ENCODE results near the gene TMEM69.

Gene TMEM69

GRCh38 chr1:45694823-45695222, 6.8 kb downstream of the TMEM69 start:
- H2AFZ ChIP-seq (ENCODE audit: low read length), result no peak overlapping the region
- no peak overlapping the region for H3K9ac ChIP-seq (ENCODE audit: low read length)
- H3K4me3 ChIP-seq (ENCODE audit: low read depth, low read length, poor library complexity, severe bottlenecking), result no peak overlapping the region
- H3K4me2 ChIP-seq (ENCODE audit: low read length), result no peak overlapping the region
- no peaks in the 10 kb centered on the region for H3K9me2 ChIP-seq (ENCODE audit: low read depth, low read length)
- H3F3A ChIP-seq (ENCODE audit: insufficient read depth, low read length), result no peaks in the 10 kb centered on the region
- no peaks in the 10 kb centered on the region for H3K4me1 ChIP-seq (ENCODE audit: insufficient read depth, low read length, severe bottlenecking)
- peaks cover 47% of the 10 kb centered on the region for H3K36me3 ChIP-seq (ENCODE audit: insufficient read depth, low read length)
- TF ChIP-seq CTCF (IDR thresholded peaks at IDR 0.05; ENCODE audit: low read length) (no peak), EZH2 (IDR thresholded peaks at IDR 0.05; ENCODE audit: borderline replicate concordance, low read length) (no peak)
- H3K27ac ChIP-seq (ENCODE audit: low read depth, low read length, poor library complexity, severe bottlenecking), result no peak overlapping the region
- peaks cover 10% of the 10 kb centered on the region for H3K79me2 ChIP-seq (ENCODE audit: insufficient read depth, low read length)
- H3K27me3 ChIP-seq (ENCODE audit: insufficient read depth, low read length), result no peaks in the 10 kb centered on the region
- no peaks in the 10 kb centered on the region for H4K20me1 ChIP-seq (ENCODE audit: insufficient read depth, low read length)
- no peaks in the 10 kb centered on the region for H3K9me3 ChIP-seq (ENCODE audit: low read length)

- Histone ChIP-seq H3K4me2 (ENCODE audit: low read length) (no peak overlapping the region), H3K9me3 (ENCODE audit: low read length) (no peaks in the 10 kb centered on the region)
- TF ChIP-seq EZH2 (IDR thresholded peaks at IDR 0.05; ENCODE audit: borderline replicate concordance, low read length) (no peak), CTCF (IDR thresholded peaks at IDR 0.05; ENCODE audit: low read length) (no peak)
Measured at GRCh38 chr1:45704637-45705036, 16.7 kb downstream of the TMEM69 start.

GRCh38 chr1:45713711-45714110, 25.7 kb downstream of the TMEM69 start:
- Histone ChIP-seq H3K36me3 (ENCODE audit: insufficient read depth, low read length) (peaks cover 23% of the 10 kb centered on the region), H2AFZ (ENCODE audit: low read length) (no peak overlapping the region), H3K79me2 (ENCODE audit: insufficient read depth, low read length) (no peaks in the 10 kb centered on the region), H4K20me1 (ENCODE audit: insufficient read depth, low read length) (no peaks in the 10 kb centered on the region), H3K9ac (ENCODE audit: low read length) (no peak overlapping the region), H3K4me1 (ENCODE audit: insufficient read depth, low read length, severe bottlenecking) (no peaks in the 10 kb centered on the region), H3K9me3 (ENCODE audit: low read length) (no peaks in the 10 kb centered on the region), H3K9me2 (ENCODE audit: low read depth, low read length) (no peaks in the 10 kb centered on the region), H3K4me3 (ENCODE audit: low read depth, low read length, poor library complexity, severe bottlenecking) (no peak overlapping the region), H3K4me2 (ENCODE audit: low read length) (no peak overlapping the region), H3K27ac (ENCODE audit: low read depth, low read length, poor library complexity, severe bottlenecking) (no peak overlapping the region), H3F3A (ENCODE audit: insufficient read depth, low read length) (no peaks in the 10 kb centered on the region), H3K27me3 (ENCODE audit: insufficient read depth, low read length) (no peaks in the 10 kb centered on the region)
- no peak for TF ChIP-seq EZH2 (IDR thresholded peaks at IDR 0.05; ENCODE audit: borderline replicate concordance, low read length)
- no peak for TF ChIP-seq CTCF (IDR thresholded peaks at IDR 0.05; ENCODE audit: low read length)

More at GRCh38 chr1:45704637-45705036, 16.7 kb downstream of the TMEM69 start:
- H3K36me3 ChIP-seq (ENCODE audit: insufficient read depth, low read length), result peaks cover 12% of the 10 kb centered on the region
- H3K27me3 ChIP-seq (ENCODE audit: insufficient read depth, low read length), result no peaks in the 10 kb centered on the region
- H3F3A ChIP-seq (ENCODE audit: insufficient read depth, low read length), result no peaks in the 10 kb centered on the region; the same call in 1 of the 2 replicates
- no peaks in the 10 kb centered on the region for H4K20me1 ChIP-seq (ENCODE audit: insufficient read depth, low read length)
- H3K4me3 ChIP-seq (ENCODE audit: low read depth, low read length, poor library complexity, severe bottlenecking), result no peak overlapping the region
- no peak overlapping the region for H2AFZ ChIP-seq (ENCODE audit: low read length)
- H3K9me2 ChIP-seq (ENCODE audit: low read depth, low read length), result no peaks in the 10 kb centered on the region
- no peaks in the 10 kb centered on the region for H3K79me2 ChIP-seq (ENCODE audit: insufficient read depth, low read length)
- H3K9ac ChIP-seq (ENCODE audit: low read length), result no peak overlapping the region
- H3K27ac ChIP-seq (ENCODE audit: low read depth, low read length, poor library complexity, severe bottlenecking), result no peak overlapping the region
- no peaks in the 10 kb centered on the region for H3K4me1 ChIP-seq (ENCODE audit: insufficient read depth, low read length, severe bottlenecking)
